GM19239 (cell line): ENCODE data around the gene LRWD1.
"Not testable (repeated sequence)": the region's sequence is repeated elsewhere in the genome, so short reads cannot be mapped to it uniquely, and the experiment has no call there.

ENCODE experiments used
- DNase-seq: peaks from one replicate; pipeline ENCODE4 v3.0.0; 2011; ENCODE audit warnings: low spot score; ENCODE audit not compliant: insufficient read length
- FAIRE-seq: peaks from 2 replicates; lab custom pipeline; 2011; peaks lifted over from hg19 to GRCh38; lab: Jason Lieb, UNC

The LRWD1 gene

DNA sequence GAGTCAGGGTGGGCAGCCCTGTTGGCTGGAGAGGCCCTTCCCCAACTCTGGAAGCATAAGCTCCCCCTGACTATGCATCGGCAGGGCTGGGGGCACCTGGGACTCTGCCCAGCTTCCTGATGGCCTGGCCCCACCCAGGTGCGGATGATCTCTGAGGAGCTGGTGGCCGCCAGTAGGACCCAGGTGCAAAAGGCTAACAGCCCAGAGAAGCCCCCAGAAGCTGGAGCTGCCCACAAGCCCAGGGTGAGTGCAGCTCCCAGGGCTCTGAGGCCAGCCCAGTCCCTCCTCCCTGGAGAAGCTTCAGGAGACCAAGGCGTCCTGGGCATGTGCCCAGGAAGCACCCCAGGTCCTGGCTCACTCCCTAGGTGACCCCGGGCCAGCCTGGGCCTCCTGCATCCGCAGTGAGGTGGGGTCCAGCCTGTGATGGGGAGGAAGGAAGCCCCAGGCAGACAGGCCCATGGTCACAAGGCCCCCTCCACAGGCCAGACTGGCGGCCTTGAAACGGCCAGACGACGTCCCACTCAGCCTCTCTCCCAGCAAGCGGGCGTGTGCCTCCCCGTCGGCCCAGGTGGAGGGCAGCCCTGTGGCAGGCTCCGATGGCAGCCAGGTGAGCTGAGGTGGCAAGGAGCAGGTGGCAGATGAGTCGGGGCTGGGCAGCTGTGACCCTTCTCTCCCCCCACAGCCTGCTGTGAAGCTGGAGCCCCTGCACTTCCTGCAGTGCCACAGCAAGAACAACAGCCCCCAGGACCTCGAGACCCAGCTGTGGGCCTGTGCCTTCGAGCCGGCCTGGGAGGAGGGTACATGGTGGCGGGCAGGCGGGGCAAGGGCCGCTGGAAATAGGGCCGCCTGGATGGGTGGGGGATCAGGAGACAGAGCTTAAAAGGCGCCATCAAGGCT lies 3.0 kb downstream of the LRWD1 start:
- FAIRE-seq (no peak), DNase-seq (no peak)

DNA sequence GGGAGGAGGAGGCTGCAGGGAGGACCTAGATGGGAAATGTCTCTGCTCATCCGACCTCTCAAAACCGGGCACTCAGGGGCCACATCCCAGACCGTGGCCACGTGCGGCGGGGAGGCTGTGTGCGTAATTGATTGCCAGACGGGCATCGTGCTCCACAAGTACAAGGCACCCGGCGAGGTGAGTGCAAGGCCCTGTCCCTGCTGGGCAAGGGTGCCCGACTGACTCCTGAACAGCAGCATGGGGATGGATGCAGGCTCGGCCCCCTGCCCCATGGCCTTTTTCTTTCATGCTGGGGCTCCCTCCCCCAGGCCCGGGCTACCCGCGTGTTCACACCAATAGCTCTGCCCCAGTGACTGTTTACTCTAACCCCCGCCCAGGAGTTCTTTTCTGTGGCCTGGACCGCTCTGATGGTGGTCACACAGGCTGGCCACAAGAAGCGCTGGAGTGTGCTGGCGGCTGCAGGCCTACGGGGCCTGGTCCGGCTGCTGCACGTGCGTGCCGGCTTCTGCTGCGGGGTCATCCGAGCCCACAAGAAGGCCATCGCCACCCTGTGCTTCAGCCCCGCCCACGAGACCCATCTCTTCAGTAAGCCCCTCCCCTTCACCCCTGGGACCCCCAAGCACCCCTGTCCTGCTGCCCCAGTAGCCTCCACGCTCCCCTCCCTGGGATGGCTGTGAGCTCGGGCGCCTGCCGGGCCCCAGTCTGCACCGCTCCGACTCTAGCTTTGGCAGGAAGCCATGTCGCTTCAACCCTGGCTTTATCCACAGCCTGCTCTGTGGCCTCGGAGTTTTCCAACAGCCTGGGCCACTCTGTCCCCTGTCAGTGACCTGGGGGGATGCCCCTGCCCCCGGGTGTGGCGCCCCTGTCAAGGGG lies 3.9 kb downstream of the LRWD1 start:
- DNase-seq (no peak), FAIRE-seq (no peak)

DNA sequence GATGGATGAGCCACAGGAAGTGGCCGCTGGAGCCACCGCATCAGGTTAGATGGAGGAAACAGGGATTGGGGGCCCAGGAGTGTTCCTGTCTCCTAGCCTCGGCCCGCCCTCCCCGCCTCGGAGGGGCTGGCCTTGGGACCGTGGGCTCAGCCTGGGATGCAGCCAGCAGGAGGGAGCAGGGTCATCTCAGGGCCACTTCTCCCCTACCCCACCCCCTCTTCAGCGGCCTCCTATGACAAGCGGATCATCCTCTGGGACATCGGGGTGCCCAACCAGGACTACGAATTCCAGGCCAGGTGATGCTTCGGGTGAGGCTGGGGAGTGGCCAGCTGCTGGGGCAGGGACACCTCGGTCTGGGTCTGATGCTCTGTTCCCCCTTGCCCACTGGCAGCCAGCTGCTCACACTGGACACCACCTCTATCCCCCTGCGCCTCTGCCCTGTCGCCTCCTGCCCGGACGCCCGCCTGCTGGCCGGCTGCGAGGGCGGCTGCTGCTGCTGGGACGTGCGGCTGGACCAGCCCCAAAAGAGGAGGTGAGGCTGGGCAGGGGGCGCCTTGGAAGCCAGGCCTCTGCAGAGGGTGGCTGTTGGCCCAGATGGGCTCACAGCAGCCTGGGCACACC lies 4.7 kb downstream of the LRWD1 start:
- FAIRE-seq (no peak), DNase-seq (no peak)

GRCh38 chr7:102469972-102470825 lies 5.4 kb downstream of the LRWD1 start:
- FAIRE-seq = no peak

DNA sequence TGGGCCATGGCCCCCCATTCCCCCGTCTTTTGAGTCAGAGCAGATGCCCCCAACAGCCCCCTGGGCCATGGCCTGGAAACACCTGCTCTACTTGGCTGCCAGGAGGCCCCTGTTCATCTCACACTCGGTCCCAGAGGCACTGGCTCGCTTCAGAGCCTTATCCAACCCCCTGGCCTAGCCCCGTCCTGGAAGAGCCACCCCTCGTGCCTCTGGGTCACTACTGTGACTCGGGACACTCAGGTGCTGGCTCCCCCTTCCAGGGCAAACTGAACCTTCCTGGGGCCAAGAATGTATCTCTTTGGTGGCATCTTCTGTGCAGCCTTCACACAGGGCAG lies 7.0 kb downstream of the LRWD1 start:
- FAIRE-seq = no peak
- DNase-seq = no peak

More at GRCh38 chr7:102469972-102470825, 5.4 kb downstream of the LRWD1 start:
- no peak for DNase-seq

- no peak for DNase-seq
- FAIRE-seq = no peak
These were observed 7.6 kb downstream of the LRWD1 start for GRCh38 chr7:102472126-102473041.

GRCh38 chr7:102473271-102473991 lies 8.6 kb downstream of the LRWD1 start:
- FAIRE-seq = no peak
- DNase-seq = no peak

DNA sequence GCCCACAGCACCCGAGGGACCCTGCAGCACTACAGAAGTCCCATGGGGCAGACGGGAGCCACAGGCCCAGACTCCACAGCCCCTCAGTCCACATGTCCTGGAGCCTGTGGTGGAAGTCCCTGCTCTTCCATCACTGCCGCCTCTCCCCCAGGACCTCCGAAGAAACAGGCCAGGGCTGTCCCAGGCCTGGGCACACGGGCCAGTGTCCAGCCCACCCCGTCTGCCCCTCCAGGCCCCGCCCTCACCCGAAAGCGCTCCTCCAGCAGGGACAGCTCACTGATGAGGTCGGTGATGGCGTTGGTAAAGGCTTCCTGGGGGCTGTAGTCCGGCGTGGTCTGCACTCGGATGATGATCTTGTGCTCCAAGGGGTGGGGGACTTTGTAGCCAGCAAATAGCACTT lies 9.3 kb downstream of the LRWD1 start:
- not testable (repeated sequence) for DNase-seq, FAIRE-seq

DNA sequence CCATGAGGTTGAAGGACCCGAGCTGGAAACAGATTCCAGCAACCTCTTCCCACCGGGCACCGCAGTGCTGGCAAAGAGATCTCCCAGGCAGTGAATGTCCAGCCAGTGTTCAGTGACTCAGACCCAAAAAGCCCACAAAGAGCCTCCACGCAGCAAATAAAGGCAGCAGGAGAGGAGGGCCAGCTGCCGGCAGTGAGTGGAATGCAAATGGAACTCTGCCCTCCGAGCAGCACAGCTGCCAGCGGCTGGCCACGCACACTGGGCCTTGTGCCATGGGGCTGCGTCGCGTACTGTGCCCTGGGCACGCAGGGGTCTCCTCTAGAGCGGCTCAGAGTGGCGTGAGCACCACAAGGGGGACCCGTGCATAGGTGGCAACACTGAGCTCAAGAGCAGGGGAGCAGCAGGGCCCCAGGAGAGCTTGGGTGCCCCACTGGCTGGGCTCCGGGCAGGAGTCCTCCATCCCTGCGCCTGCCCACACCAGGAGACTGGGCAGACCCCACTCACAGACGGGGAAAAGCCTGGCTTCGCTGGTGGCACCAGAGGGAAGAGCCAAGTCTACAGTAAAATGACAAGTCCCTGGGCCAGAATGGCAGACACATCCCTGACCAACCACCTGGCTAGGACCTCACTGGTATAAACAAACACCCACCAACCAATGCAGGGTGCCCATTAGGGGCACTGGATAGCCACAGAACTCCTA lies 10.1 kb downstream of the LRWD1 start:
- DNase-seq, FAIRE-seq: not testable (repeated sequence)

- FAIRE-seq, DNase-seq: not testable (repeated sequence)
These were observed 13.8 kb downstream of the LRWD1 start, which contains the start of gene POLR2J for GRCh38 chr7:102478314-102479208. Gene POLR2J, minus strand, starts transcription at chr7:102478922. Its CDS starts 62 bp downstream, at chr7:102478860.

DNA sequence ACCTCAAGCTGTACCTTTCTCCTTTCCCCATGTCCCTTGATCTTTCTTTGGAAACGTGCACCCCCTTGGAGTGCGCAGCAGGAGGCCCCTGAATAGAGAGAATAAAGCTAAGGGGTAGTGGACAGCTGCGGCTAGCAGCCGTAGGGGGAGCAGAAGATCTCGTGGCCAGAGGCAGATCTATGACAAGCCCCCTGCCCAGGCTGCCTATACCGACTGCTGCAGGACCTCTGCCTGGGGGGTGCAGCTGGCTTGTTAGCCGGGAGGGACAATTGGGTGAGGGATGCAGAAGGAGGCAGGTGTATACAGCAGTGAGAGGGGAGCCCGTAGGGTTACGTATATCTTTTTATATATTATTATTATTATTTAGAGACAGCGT lies 14.4 kb downstream of the LRWD1 start:
- FAIRE-seq = not testable (repeated sequence)

DNA sequence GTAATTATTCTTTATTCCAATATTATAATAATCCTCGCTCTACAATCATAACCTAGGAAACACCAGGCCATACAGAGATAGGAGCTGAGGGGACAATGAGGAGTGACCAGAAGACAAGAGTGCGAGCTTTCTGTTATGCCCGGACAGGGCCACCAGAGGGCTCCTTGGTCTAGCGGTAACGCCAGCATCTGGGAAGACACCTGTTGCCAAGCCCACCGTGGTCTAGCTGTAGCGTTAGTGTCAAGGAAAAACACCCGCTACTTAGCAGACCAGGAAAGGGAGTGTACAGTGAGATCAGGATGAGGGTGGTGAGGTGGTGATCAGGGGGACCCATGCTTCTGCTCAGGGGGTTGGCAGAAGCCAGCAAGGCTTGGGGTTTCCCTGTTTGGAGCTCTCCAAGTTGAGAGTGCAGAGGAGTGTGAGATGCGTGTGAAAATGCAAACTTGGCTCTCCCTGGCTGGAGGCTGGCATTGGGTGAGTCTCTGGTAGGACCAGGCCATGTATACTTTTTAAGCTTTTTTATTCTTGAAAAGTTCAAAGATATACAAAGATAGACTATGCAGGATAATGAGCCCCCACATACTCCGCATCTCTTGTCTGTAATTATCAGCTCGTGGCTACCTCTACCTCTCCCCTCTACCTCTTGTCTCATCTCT lies 15.3 kb downstream of the LRWD1 start:
- FAIRE-seq, DNase-seq: not testable (repeated sequence)

More for the DNA sequence above, 14.4 kb downstream of the LRWD1 start:
- not testable (repeated sequence) for DNase-seq

DNA sequence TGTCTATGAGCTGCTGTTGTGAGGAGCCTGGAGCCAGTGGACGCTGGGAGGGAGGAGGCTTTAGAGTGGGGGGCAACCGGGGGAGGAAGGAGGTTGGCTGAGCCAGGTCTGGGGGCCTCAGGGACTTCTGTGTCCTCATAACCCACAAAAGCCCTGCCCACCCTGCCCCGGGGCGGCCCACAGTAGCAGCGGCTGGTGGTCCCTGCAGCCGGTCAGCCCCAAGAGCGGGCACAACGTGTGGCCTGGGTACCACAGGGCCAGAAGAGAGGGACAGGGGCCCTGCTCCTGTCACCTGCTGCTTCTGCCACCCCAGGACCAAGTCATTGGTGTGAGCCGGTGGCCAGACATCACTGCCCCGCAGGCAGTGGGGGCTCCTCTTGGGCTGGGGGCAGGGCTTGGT lies 17.2 kb downstream of the LRWD1 start:
- FAIRE-seq, DNase-seq: not testable (repeated sequence)

GRCh38 chr7:102484317-102484716 lies 19.5 kb downstream of the LRWD1 start:
- DNase-seq, FAIRE-seq: not testable (repeated sequence)

DNA sequence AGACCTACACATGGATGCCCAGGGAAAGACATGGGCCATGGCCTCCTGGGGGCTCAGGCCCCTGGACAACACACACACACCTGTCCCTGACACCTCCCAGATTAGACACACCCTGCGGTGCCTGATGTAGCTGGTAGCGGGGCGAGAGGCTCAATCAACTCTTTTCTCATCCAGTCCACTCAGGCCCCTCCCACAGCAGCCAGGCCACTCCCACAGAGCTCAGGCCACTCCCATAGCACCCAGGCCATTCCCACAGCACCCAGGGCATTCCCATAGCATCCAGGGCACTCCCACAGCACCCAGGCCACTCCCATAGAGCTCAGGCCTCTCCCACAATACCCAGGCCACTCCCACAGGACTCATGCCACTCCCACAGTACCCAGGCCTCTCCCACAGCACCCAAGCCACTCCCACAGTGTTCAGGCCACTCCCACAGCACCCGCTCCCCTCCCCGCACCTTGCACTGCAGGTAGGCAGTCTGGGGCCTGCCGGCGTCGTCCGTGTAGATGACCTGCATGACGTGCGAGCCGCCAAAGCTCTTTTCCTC lies 25.8 kb downstream of the LRWD1 start:
- FAIRE-seq, DNase-seq: not testable (repeated sequence)
